Measurements from ENCODE around the gene SETD6. TPM values are rescaled to one million over a fixed set of nuclear protein-coding genes. Genes with fewer than 3 reads are reported as not detected.

SETD6 gene
- total RNA-seq, 1 donor from 2014 or later = 25.0 TPM

- H3K36me3 ChIP-seq = peaks cover 83% of the 10 kb centered on the region
Measured at GRCh38 chr16:58541711-58542110, 26.4 kb downstream of the SETD6 start.

DNA sequence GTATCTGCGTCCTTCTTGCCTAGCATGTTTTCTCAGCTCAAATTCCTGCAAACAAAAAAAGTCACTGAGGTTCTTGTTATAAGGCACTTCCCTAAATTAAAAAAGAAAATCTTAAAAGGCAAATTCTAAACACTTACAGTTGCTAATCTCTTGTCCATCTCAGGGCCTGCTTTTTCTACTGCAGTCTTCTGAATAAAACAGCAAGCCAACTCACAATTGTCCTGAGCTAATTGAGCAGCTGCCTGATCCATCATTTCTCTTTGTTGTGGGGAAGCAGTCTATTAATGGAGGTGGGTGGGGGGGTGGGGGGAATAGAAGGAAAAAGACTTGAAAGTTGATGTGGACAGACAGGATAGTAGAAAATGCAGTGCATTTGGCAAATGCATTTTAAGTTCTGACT, 27.0 kb downstream of the SETD6 start:
- TF ChIP-seq EZH2phosphoT487 (IDR thresholded peaks at IDR 0.05) = no peak
- H3K4me1 Mint-ChIP-seq = no peaks in the 10 kb centered on the region
- no peak overlapping the region for H3K4me3 Mint-ChIP-seq
- H3K79me2 ChIP-seq (ENCODE audit: low read depth) = peaks cover 10% of the 10 kb centered on the region
- H3K27me3 Mint-ChIP-seq (ENCODE audit: insufficient read depth, low read depth) = peaks cover 2% of the 10 kb centered on the region
- no peaks in the 10 kb centered on the region for H3K27me3 ChIP-seq
- H3K27ac ChIP-seq = peak overlapping the region; percentile 83
- H3K9ac ChIP-seq = no peak overlapping the region
- peaks cover 16% of the 10 kb centered on the region for H3K4me1 ChIP-seq
- no peak overlapping the region for H2AFZ ChIP-seq (replicated peaks)
- H3K36me3 ChIP-seq = peaks cover 87% of the 10 kb centered on the region
- no peak overlapping the region for H3K27ac Mint-ChIP-seq
- H3K9me3 Mint-ChIP-seq = no peaks in the 10 kb centered on the region
- H3K36me3 Mint-ChIP-seq = peaks cover 55% of the 10 kb centered on the region
- DNase-seq (ENCODE audit: low spot score) = peak; percentile 50
- no peak overlapping the region for H3K4me3 ChIP-seq
- H3K9me3 ChIP-seq (ENCODE audit: low read depth) = no peaks in the 10 kb centered on the region
- H4K20me1 ChIP-seq (ENCODE audit: low read depth) = peaks cover 37% of the 10 kb centered on the region
- no peak overlapping the region for H3K4me2 ChIP-seq
- H3F3A ChIP-seq (ENCODE audit: low read depth) = peaks cover 35% of the 10 kb centered on the region

More at GRCh38 chr16:58541711-58542110, 26.4 kb downstream of the SETD6 start:
- peaks cover 2% of the 10 kb centered on the region for H3K27me3 Mint-ChIP-seq (ENCODE audit: insufficient read depth, low read depth)
- no peak for TF ChIP-seq EZH2phosphoT487 (IDR thresholded peaks at IDR 0.05)
- no peak for TF ChIP-seq EZH2 (IDR thresholded peaks at IDR 0.05)
- TF ChIP-seq, protein P1, sequence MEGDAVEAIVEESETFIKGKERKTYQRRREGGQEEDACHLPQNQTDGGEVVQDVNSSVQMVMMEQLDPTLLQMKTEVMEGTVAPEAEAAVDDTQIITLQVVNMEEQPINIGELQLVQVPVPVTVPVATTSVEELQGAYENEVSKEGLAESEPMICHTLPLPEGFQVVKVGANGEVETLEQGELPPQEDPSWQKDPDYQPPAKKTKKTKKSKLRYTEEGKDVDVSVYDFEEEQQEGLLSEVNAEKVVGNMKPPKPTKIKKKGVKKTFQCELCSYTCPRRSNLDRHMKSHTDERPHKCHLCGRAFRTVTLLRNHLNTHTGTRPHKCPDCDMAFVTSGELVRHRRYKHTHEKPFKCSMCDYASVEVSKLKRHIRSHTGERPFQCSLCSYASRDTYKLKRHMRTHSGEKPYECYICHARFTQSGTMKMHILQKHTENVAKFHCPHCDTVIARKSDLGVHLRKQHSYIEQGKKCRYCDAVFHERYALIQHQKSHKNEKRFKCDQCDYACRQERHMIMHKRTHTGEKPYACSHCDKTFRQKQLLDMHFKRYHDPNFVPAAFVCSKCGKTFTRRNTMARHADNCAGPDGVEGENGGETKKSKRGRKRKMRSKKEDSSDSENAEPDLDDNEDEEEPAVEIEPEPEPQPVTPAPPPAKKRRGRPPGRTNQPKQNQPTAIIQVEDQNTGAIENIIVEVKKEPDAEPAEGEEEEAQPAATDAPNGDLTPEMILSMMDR (IDR thresholded peaks at IDR 0.05) = no peak
- Histone ChIP-seq H3F3A (ENCODE audit: low read depth) (peaks cover 29% of the 10 kb centered on the region), H3K9me3 (ENCODE audit: low read depth) (no peaks in the 10 kb centered on the region), H3K79me2 (ENCODE audit: low read depth) (peaks cover 5% of the 10 kb centered on the region), H3K9ac (no peak overlapping the region), H3K27ac (peak overlapping the region; percentile 83), H3K4me3 (no peak overlapping the region), H2AFZ (replicated peaks) (no peak overlapping the region), H3K4me2 (no peak overlapping the region), H3K27me3 (no peaks in the 10 kb centered on the region), H3K4me1 (peaks cover 16% of the 10 kb centered on the region), H4K20me1 (ENCODE audit: low read depth) (peaks cover 37% of the 10 kb centered on the region)
- no peak overlapping the region for H3K4me3 Mint-ChIP-seq
- no peak overlapping the region for H3K27ac Mint-ChIP-seq
- H3K4me1 Mint-ChIP-seq = no peaks in the 10 kb centered on the region
- DNase-seq (ENCODE audit: low spot score) = no peak
- no peaks in the 10 kb centered on the region for H3K9me3 Mint-ChIP-seq
- peaks cover 56% of the 10 kb centered on the region for H3K36me3 Mint-ChIP-seq

- DNase-seq (ENCODE audit: low spot score) = no peak
- Mint-ChIP-seq H3K4me3 (no peak overlapping the region), H3K9me3 (no peaks in the 10 kb centered on the region), H3K27me3 (ENCODE audit: insufficient read depth, low read depth) (peaks cover 2% of the 10 kb centered on the region), H3K36me3 (peaks cover 45% of the 10 kb centered on the region), H3K27ac (no peak overlapping the region), H3K4me1 (no peaks in the 10 kb centered on the region)
- no peak overlapping the region for H3K9ac ChIP-seq
- peaks cover 37% of the 10 kb centered on the region for H4K20me1 ChIP-seq (ENCODE audit: low read depth)
- H3K4me1 ChIP-seq = peaks cover 16% of the 10 kb centered on the region
- TF ChIP-seq, protein P1 (IDR thresholded peaks at IDR 0.05) = no peak
- TF ChIP-seq EZH2 (IDR thresholded peaks at IDR 0.05) (no peak), EZH2phosphoT487 (IDR thresholded peaks at IDR 0.05) (no peak)
- no peak overlapping the region for H3K4me2 ChIP-seq
- H3K4me3 ChIP-seq = no peak overlapping the region
- H3K9me3 ChIP-seq (ENCODE audit: low read depth) = no peaks in the 10 kb centered on the region
- H2AFZ ChIP-seq (replicated peaks) = no peak overlapping the region
- H3K27me3 ChIP-seq = no peaks in the 10 kb centered on the region
- H3K79me2 ChIP-seq (ENCODE audit: low read depth) = peaks cover 12% of the 10 kb centered on the region
- peaks cover 37% of the 10 kb centered on the region for H3F3A ChIP-seq (ENCODE audit: low read depth)
- peaks cover 85% of the 10 kb centered on the region for H3K36me3 ChIP-seq
- peak overlapping the region; percentile 83 for H3K27ac ChIP-seq
Measured at GRCh38 chr16:58543685-58544084, 28.4 kb downstream of the SETD6 start.

DNA sequence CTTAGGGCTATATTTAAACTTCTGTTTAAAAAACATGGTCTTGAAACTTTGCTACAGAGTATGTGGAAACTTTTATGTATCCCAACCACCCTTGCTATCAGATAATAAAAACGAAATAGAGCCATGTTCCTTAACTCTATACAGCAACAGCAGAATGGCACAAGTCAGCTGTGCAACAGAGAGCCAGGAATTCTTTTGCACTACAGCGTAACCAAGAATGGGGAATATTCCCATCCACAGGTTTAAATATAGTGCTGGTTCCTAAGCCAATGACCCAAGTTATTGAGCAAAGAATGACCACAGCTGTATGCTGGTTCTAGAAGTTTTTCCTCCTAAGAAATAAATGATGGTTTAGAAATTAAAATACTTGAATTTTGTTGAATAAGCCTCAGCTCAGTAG, 33.1 kb downstream of the SETD6 start:
- Mint-ChIP-seq H3K27ac (no peak overlapping the region), H3K9me3 (no peaks in the 10 kb centered on the region), H3K4me3 (no peak overlapping the region), H3K27me3 (ENCODE audit: insufficient read depth, low read depth) (peaks cover 2% of the 10 kb centered on the region), H3K4me1 (no peaks in the 10 kb centered on the region), H3K36me3 (peaks cover 33% of the 10 kb centered on the region)
- no peak for TF ChIP-seq EZH2phosphoT487 (IDR thresholded peaks at IDR 0.05)
- H3K9me3 ChIP-seq (ENCODE audit: low read depth) = no peaks in the 10 kb centered on the region
- H3K4me3 ChIP-seq = no peak overlapping the region
- no peak for DNase-seq (ENCODE audit: low spot score)
- H3K27me3 ChIP-seq = no peaks in the 10 kb centered on the region
- no peak overlapping the region for H3K27ac ChIP-seq
- peaks cover 27% of the 10 kb centered on the region for H4K20me1 ChIP-seq (ENCODE audit: low read depth)
- no peak overlapping the region for H2AFZ ChIP-seq (replicated peaks)
- H3K4me1 ChIP-seq = no peaks in the 10 kb centered on the region
- peaks cover 64% of the 10 kb centered on the region for H3K36me3 ChIP-seq
- peaks cover 41% of the 10 kb centered on the region for H3F3A ChIP-seq (ENCODE audit: low read depth)
- no peak overlapping the region for H3K9ac ChIP-seq
- peaks cover 10% of the 10 kb centered on the region for H3K79me2 ChIP-seq (ENCODE audit: low read depth)
- no peak overlapping the region for H3K4me2 ChIP-seq
